NCI-H1417 (cell line): ENCODE measurements around the gene CCDC61.

ENCODE experiments used
- DNase-seq, 3 experiments: peaks; one replicate each; lab custom pipeline; 2025; lab: John Stamatoyannopoulos, UW

CCDC61 gene

DNA sequence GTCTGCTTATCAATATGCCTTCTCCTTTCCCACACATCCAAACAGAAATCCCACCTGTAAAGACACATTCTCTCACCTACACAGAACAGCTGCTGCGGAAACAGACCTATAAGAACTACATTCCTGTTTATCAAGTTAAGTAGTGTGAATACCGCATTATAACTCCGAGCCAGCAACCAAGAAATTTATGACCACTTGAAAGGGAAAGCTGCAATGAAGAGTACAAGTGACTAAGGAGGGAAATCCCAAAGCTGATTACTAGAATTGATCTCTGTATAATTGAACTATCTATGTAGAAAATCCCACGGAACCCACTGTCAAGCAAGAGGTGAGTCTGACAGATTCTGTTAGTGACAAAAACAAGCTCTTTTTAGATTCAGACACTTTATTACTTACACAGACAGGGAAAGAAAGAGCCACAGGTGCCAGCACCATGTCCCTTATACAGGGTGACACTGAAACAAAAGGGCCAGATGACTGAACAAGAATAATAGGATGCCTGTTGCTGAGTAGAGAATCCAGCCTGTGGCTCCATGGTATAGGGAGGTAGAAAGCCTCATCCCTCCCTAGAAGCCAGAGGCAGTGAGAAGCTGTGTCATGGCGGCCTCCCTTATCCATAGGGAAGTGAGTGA, 47.1 kb downstream of the CCDC61 start:
- DNase-seq, result peak in 1 of 3 experiments; percentile 21

GRCh38 chr19:46043519-46043918, 48.3 kb downstream of the CCDC61 start:
- no peak for DNase-seq

GRCh38 chr19:46049597-46049996, 54.3 kb downstream of the CCDC61 start:
- peak in 1 of 3 experiments; percentile 57 for DNase-seq

- DNase-seq, result no peak
Observed at GRCh38 chr19:46052896-46053295, 57.6 kb downstream of the CCDC61 start.

- peak in 2 of 3 experiments; percentile 42 to 51 for DNase-seq
Observed at GRCh38 chr19:46056536-46056935, 61.3 kb downstream of the CCDC61 start.

GRCh38 chr19:46058778-46059177, 63.5 kb downstream of the CCDC61 start:
- DNase-seq, result no peak

GRCh38 chr19:46060012-46060411, 64.7 kb downstream of the CCDC61 start:
- no peak for DNase-seq

DNA sequence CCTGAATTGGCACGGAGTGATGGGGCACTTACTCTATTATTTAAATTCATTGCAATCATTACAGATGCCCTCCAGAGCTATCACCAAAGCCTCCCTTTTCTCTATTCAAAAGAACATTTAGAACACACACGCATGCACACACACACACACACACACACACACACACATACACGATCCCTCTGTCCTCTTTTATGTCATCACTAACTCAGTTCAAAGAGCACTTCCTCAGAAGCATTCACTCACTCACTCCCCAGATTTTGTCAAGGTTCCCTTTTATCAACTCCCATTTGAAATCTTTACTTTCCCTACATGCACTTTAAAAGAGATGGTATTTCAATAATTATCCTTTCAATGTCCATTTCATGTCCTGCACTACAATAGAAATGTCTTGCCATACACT, 67.9 kb downstream of the CCDC61 start:
- DNase-seq, result no peak

GRCh38 chr19:46065486-46066071, 70.3 kb downstream of the CCDC61 start:
- no peak for DNase-seq

GRCh38 chr19:46066471-46066870, 71.2 kb downstream of the CCDC61 start:
- DNase-seq, result no peak

DNA sequence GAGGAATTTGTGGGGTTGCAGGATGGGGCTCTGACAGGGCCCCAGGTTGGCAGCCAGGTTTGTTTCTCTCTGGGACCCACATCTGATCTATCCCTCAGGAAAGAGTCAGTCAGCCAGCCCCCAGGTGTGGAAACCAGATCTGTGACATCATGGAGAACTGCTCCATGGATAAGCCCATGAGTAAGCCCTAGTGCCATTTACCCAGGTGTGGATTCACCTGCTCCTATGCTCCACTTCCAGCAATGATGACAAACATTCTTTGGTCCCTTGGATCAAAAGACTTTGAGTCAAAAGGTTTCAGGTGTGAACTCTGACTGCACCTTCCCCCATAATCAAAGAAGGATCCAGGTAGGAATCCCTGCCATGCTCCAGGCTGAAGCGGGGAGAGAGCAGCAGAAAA, 72.4 kb downstream of the CCDC61 start:
- no peak for DNase-seq
